ENCODE results near the gene TIMM13.

- TF ChIP-seq CTCF (conservative IDR thresholded peaks at IDR 0.05; ENCODE audit: low read depth, low read length): no peak
- TF ChIP-seq EZH2 (IDR thresholded peaks at IDR 0.05; ENCODE audit: low read length, unreplicated experiment): no peak
Measured at GRCh38 chr19:2475702-2476450, 48.5 kb upstream of the TIMM13 start, which contains the start of gene GADD45B.

Data from PC-3 (cell line).